GM12865 (cell line): Measurements from ENCODE around the gene FOXP3.

ENCODE experiments used
- DNase-seq: peaks from one replicate; pipeline ENCODE4 v3.0.0; 2010; ENCODE audit warnings: low read depth
- H3K4me3 ChIP-seq: 2 replicates; pipeline ENCODE4 v1.5.1; 2011; ENCODE audit warnings: mild to moderate bottlenecking, low read depth, low read length, control low read depth
- TF ChIP-seq, protein P1 (sequence below): IDR thresholded peaks from 2 replicates; pipeline ENCODE4 v1.5.1; 2011; ENCODE audit warnings: low read length, control low read depth, low read depth, inconsistent platforms; ENCODE audit not compliant: insufficient read depth; ENCODE audit errors: missing control alignments

The FOXP3 gene

GRCh38 chrX:49273181-49273727 lies 8.7 kb upstream of the FOXP3 start:
- TF ChIP-seq, protein P1, sequence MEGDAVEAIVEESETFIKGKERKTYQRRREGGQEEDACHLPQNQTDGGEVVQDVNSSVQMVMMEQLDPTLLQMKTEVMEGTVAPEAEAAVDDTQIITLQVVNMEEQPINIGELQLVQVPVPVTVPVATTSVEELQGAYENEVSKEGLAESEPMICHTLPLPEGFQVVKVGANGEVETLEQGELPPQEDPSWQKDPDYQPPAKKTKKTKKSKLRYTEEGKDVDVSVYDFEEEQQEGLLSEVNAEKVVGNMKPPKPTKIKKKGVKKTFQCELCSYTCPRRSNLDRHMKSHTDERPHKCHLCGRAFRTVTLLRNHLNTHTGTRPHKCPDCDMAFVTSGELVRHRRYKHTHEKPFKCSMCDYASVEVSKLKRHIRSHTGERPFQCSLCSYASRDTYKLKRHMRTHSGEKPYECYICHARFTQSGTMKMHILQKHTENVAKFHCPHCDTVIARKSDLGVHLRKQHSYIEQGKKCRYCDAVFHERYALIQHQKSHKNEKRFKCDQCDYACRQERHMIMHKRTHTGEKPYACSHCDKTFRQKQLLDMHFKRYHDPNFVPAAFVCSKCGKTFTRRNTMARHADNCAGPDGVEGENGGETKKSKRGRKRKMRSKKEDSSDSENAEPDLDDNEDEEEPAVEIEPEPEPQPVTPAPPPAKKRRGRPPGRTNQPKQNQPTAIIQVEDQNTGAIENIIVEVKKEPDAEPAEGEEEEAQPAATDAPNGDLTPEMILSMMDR, result no peak
- no peak overlapping the region for H3K4me3 ChIP-seq
- DNase-seq, result no peak

- TF ChIP-seq, protein P1, result no peak
- H3K4me3 ChIP-seq, result no peak overlapping the region
- no peak for DNase-seq
These were observed 7.9 kb upstream of the FOXP3 start for GRCh38 chrX:49272421-49272820.

GRCh38 chrX:49271341-49271740 lies 6.8 kb upstream of the FOXP3 start:
- peak overlapping the region; percentile 72; the same call in 1 of the 2 replicates for H3K4me3 ChIP-seq
- DNase-seq, result no peak
- TF ChIP-seq, protein P1, result no peak

DNA sequence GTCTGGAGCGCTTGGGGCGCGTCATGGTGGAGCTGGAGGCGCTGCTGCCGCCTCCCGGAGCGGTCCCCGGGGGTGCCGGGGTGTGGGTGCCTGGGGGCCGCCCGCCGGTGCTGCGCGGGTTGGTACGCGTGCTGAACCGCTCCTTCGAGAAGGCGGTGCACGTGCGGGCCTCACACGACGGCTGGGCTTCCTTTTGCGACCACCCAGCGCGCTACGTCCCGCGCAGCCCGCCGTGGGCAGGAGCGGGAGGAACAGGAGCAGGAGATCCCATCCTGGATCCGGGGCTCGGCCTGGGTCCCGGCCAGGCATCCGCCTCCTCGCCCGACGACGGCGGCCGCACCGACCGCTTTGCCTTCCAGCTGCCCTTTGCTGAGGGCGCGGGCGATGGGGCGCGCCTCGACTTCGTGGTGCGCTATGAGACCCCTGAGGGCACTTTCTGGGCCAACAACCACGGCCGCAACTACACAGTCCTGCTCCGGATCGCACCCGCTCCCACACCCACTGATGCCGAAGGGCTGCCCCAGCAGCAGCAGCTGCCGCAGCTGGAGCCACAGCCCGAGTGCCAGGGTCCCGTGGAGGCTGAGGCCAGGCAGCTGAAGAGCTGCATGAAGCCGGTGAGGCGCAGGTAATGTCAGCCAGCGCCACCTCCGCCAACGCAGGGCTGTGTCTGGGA lies 5.9 kb upstream of the FOXP3 start:
- peak overlapping the region; percentile 72 for H3K4me3 ChIP-seq
- no peak for DNase-seq
- TF ChIP-seq, protein P1, result no peak

DNA sequence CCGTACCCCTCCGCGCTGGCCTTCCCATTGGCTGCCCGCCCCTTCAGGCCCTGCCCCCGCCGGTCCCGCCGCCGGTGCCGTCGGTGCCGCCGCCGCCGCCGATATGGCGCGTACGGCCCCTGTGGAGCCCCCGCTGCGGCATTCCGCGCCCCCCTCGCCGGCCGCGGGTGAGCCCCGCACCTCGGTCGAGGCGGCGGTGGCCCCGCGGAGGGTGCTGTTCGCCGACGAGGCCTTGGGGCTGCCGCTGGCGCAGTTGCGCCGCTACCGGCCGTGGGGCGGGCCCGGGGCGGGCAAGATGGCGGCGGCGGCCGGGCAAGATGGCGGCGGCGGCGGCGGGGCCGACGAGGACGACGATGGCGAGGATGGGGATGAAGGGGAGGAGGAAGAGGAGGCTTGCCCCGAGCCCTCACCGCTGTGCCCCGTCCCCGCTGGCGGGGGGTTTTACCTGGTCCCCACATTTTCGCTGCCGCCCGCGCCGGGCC lies 5.3 kb upstream of the FOXP3 start, which contains the start of gene PPP1R3F:
TSS of gene PPP1R3F (plus strand) at position 27 of the 482 bp plus-strand sequence. CDS start at position 104, 77 bp downstream.
- DNase-seq, result no peak
- peak within 1 kb of the TSS; percentile 72 for H3K4me3 ChIP-seq
- TF ChIP-seq, protein P1, result no peak

DNA sequence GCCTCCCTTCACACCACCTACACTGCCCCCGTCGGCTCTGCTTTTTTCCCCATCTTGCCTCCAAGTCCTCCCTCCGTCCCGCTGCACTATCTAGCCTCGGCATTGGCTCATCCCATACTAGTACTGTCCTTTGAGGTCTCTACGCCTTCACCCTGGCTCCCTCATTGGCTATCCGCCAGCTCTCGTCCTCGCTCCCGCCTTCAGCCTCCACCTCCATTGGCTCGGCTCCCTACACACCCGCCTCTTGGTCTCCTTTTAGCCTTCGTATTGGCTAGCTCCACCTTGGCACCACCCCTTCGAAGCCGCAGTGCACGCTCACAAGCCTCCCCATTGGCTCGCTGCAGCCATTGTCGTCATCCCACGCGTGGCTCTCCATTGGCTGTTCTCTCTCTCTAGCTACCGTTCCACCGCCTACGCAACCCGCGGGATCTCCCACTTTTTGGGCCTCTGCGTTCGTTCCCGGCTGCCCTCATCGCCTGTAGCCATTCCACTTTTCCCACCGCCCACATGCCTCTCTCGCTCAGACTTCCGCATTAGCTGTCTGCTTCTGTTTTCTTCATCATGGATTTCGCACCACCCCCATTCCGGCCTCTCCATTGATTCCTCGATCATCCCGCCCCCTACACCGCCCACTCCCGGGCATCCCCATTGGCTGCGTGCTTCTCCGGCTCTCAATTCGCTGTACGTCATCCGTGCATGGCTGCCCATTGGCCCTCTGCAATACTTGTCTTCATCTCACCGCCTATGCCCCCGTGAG lies 4.7 kb upstream of the FOXP3 start:
- peak; percentile 98 for DNase-seq
- H3K4me3 ChIP-seq, result peak overlapping the region; percentile 71
- TF ChIP-seq, protein P1, result no peak
